GM20000 (cell line): ENCODE data around the gene KCNMA1.

Experiments
- DNase-seq: peaks from one replicate; pipeline ENCODE4 v3.0.0; 2012; ENCODE audit warnings: low spot score
- TF ChIP-seq, protein P1 (sequence below): IDR thresholded peaks from 2 replicates; pipeline ENCODE4 v1.5.1; 2012; ENCODE audit warnings: mild to moderate bottlenecking, control low read depth; ENCODE audit errors: extremely low read depth, missing control alignments

KCNMA1 gene

DNA sequence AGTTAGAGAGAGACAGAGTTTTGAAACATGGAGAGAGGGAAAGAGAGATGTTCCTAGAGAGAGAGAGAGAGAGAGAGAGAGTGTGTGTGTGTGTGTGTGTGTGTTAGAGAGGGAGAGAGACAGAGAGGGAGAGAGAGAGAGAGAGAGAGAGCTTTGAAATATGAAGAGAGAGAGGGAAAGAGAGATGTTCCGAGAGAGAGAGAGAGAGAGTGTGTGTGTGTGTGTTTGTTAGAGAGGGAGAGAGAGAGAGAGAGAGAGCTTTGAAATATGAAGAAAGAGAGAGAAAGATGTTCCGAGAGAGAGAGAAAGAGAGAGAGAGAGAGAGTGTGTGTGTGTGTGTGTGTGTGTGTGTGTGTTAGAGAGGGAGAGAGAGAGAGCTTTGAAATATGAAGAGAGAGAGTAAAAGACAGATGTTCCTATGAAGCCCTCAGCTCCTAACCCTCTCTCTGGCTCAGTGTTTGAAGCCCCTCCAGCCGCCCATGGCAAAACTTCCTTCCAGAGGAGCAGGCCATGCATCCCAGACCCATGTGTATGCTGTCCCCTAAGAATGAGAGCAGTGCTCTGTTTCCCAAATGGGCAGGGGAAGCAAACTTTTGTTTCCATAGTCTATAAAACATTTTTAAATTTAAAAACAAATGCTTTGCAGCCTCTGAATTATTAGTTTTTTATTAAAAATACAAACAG, 130.9 kb downstream of the KCNMA1 start:
- DNase-seq: no peak
- TF ChIP-seq, protein P1, sequence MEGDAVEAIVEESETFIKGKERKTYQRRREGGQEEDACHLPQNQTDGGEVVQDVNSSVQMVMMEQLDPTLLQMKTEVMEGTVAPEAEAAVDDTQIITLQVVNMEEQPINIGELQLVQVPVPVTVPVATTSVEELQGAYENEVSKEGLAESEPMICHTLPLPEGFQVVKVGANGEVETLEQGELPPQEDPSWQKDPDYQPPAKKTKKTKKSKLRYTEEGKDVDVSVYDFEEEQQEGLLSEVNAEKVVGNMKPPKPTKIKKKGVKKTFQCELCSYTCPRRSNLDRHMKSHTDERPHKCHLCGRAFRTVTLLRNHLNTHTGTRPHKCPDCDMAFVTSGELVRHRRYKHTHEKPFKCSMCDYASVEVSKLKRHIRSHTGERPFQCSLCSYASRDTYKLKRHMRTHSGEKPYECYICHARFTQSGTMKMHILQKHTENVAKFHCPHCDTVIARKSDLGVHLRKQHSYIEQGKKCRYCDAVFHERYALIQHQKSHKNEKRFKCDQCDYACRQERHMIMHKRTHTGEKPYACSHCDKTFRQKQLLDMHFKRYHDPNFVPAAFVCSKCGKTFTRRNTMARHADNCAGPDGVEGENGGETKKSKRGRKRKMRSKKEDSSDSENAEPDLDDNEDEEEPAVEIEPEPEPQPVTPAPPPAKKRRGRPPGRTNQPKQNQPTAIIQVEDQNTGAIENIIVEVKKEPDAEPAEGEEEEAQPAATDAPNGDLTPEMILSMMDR: no peak

DNA sequence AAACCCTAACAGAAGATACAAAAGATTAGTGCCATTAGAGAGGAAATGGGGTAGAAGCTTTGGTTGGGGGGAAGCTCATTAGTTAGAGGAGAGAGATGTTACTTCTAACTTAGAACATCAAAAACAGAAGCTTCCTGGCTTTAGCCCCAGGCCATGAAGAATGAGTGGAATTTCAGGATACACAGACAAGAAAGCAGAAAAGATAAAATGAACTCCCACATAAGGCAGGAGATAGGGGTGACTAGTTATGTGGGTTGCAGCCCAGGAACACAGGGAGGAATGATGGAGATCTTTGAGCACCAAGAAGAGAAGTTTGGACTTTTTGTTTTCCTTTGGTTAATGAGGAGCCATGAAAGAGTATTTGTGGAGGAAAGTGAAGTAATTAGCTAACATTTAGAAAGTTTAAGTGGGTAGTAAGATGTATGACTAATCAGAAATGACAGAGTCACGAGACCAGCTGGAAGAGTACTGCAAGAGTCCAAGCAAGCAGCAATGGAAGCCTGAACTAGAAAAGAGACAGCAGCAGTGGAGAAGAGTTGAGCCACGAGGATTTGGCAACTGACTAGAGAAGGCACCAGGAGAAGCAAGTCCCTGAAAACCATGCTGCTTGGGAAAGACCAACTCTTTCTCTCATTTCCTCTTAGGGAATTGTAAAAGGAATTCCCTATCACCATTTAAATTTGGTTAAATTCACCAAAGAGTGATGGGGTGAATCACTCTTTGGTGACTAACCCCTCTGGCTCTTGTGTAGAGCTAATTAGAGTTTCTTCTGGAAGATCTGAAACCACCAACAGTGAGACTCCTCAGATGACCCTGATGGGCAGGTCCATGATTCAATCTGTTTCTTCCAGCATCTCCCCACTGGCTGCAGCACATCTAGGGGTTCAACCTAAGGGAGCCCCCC, 131.9 kb downstream of the KCNMA1 start:
- DNase-seq: no peak
- TF ChIP-seq, protein P1: no peak

DNA sequence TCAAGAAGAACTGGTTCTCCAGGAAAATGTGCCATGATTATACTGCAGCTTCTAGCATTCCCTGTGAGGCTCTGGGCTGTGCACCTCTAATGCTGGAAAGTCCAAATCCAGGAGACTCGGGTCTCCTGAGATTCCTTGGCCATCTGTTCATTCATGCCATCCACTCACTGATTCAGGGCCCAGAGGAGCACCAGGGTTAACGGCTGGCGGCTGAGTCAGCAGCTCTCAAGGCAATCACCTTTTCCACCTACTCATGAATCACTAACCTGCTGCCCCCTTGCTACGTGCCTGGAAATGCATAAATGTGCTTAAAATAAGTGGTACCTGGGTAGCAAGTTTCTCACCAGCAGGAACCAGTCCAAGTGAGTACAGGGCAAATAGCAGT, 132.7 kb downstream of the KCNMA1 start:
- TF ChIP-seq, protein P1: no peak
- DNase-seq: no peak

DNA sequence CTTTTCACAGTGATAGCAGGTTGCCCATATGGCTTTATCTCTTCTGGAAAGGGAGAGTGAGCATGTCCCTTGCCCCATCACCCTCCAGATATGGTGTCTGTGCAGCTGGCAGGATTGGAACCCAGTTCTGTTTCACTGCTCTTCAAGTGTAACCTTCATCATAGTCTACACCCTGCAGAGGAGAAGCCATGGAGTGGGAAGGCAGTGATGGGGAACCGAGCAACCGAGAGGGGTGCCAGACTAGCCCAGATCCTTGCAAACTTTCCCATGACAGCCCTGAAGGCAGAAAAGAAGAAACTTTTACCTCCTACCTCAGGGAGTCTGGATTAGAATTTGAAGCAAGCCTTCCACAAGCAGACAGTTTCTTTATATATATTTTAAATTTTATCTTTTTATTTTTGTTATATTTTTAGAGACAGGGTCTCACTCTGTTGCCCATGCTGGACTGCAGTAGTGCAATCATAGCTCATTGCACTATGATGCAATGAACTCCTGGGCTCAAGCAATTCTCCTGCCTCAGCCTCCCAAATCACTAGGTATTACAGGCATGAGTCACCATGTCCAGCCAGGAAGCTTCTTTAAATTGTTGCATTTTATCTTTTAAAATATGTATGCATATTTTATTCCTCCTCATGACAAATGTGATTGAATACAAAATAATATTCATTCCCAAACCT, 133.3 kb downstream of the KCNMA1 start:
- DNase-seq: no peak
- TF ChIP-seq, protein P1: no peak

DNA sequence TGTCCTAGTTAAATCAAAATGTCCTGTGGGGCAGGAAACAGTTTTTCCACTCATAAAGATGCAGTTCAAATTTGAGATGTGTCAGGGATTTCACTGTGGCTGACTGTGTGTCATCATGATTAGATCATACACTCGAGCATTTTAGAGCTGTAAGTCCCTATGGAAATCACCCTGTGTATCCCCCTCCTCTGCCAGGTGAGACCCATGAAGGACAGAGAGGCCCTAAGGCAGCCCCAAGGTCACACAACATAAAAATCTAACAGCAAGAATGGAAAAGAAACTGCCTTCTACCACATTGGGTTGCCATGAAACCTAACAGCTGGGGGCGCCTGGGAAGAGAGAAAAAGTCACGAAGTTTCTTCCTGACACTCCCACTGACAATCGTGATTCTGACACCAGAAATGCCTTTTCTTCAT, 135.8 kb downstream of the KCNMA1 start:
- TF ChIP-seq, protein P1: no peak
- no peak for DNase-seq

DNA sequence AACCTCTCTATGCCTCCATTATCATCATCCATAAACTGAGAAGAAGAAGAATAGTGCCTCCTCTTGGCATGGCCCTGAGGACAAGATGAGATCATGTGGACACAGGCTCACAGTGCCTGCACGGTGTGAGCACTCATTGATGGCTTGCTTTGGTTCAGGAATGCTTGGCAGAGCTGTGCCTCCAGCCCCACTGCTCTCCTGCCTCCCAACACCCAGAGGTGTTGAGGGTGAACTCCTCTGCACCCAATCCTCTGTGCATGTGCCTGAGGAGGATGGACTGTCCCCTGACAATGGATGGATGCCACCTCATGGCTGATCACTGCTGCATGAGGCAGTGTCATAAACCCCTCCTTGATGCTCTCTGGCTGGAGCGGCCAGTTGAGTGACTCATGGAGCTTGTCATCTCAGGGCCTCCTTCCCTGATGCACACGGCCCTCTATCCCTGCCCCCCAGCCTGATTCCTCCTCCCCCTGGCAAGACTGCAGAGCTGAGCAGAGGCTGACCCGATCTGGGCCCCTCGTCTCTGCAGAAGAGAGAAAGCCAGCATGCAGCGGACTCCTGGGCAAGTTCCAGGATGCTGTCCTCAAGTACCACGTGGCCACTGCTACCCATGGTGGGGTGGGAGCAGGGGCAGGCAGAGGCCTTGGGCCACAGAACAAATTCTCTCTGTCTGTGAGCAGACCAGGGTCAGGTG, 136.3 kb downstream of the KCNMA1 start:
- TF ChIP-seq, protein P1: no peak
- DNase-seq: no peak
